Ovary (tissue), 9 donors: Measurements from ENCODE around the gene HARS2. TPM values are rescaled to one million over a fixed set of nuclear protein-coding genes. Genes with fewer than 3 reads are reported as not detected.
A peak's percentile ranks its signal among the peaks of the same experiment; 100 is the strongest.
"Not testable (repeated sequence)": the region's sequence is repeated elsewhere in the genome, so short reads cannot be mapped to it uniquely, and the experiment has no call there.

Experiments used
- DNase-seq, 5 donors: peaks; one replicate each; pipeline ENCODE4 v3.0.0-alpha.2; 2019 to 2020
- H3K27ac ChIP-seq, 2 donors: fragments of 200-600 bp; one replicate each; pipeline versions ENCODE4 v1.5.1 to v1.8.0; 2019 to 2022
- H3K27me3 ChIP-seq: fragments of 200-600 bp; one replicate; pipeline ENCODE4 v1.8.0; 2022
- H3K36me3 ChIP-seq: fragments of 200-600 bp; sonication (generic); one replicate; pipeline ENCODE4 v1.5.1; 2019
- H3K4me1 ChIP-seq: one replicate; pipeline ENCODE4 v1.8.1; 2013; ENCODE audit warnings: mild to moderate bottlenecking, moderate library complexity; ENCODE audit not compliant: insufficient read depth
- H3K4me3 ChIP-seq: fragments of 200-600 bp; sonication (generic); one replicate; pipeline ENCODE4 v1.5.1; 2017
- H3K9me3 ChIP-seq, 2 donors: fragments of 200-600 bp in 1 of 2; sonication (generic) in 1 of 2; one replicate each; pipeline versions ENCODE4 v1.5.1 to v1.8.1; 2013 to 2019; ENCODE audit warnings: mild to moderate bottlenecking in 1 of 2, moderate library complexity in 1 of 2
- EP300 ChIP-seq: sonication (generic); formaldehyde crosslinking; IDR thresholded peaks from one replicate; pipeline ENCODE4 v1.6.1; 2017; ENCODE audit warnings: antibody characterized with exemption
- POLR2A ChIP-seq: fragments of 450-650 bp; IDR thresholded peaks from one replicate; pipeline ENCODE4 v1.6.1; 2017; ENCODE audit warnings: antibody characterized with exemption, mild to moderate bottlenecking, moderate library complexity
- WGBS, 3 donors: extraction: QIAGEN DNeasy Blood & Tissue Kit in 1 of 3; methylation state at CpG; one replicate each; pipeline versions ENCODE4 v1.1.5 to v1.1.7; 2013 to 2017; 5-methylcytosine and 5-hydroxymethylcytosine counted together
- intact Hi-C, 4 donors: fragments of 100-400 bp; cut with DNase I; formaldehyde crosslinking; loops; one replicate each; pipeline versions ENCODE4 v1.11.0 to v1.15.1; 2022 to 2023
- polyA plus RNA-seq, 2 donors: library from polyadenylated mRNA; stranded (reverse); fragments of 200-250 nt in 1 of 2; fragments of 350-450 nt in 1 of 2; fragmentation: Illumina TruSeq in 1 of 2; extraction: RNeasy Lipid Tissue Mini Kit (QIAGEN cat#74804) in 1 of 2; gene quantifications; one replicate each; pipeline ENCODE4 v1.2.3, GENCODE V29; 2013 to 2014
- total RNA-seq, 7 donors: library from RNA; depleted of rRNA in 2 of 7; stranded (reverse); fragments of >200 nt in 2 of 7; fragmentation: NEBNext Ultra II Directional in 3 of 7; extraction: Animal tissue kit (Norgen Biotek cat#: 25700) in 3 of 7; gene quantifications; one replicate each; pipeline versions ENCODE4 v1.1.0 to v1.2.4, GENCODE V29; 2016 to 2023
- TF ChIP-seq, protein P1 (sequence below), 3 donors: fragments of 450-650 bp in 2 of 3; fragments of 200-600 bp in 1 of 3; IDR thresholded peaks; one replicate each; pipeline versions ENCODE4 v1.5.1 to v1.8.0; 2016 to 2022; ENCODE audit warnings: antibody characterized with exemption in 3 of 3, mild to moderate bottlenecking in 1 of 3
- donor health status: DM: no; HTN: no; CAD: no; lungs with moderate emphysema.
- donor health status: DM: no; HTN: no; CAD: no.
- donor health status: Bipolar disorder and iron deficiency.
- donor health status: DM: yes; HTN: yes; CAD: no.
- donor health status: DM: no; HTN: no; CAD: no.
- donor health status: DM: yes; HTN: yes; CAD: no.

Gene HARS2
- total and polyA plus RNA-seq, 9 donors: 15.2 to 27.5 (median 21.6) TPM

DNA sequence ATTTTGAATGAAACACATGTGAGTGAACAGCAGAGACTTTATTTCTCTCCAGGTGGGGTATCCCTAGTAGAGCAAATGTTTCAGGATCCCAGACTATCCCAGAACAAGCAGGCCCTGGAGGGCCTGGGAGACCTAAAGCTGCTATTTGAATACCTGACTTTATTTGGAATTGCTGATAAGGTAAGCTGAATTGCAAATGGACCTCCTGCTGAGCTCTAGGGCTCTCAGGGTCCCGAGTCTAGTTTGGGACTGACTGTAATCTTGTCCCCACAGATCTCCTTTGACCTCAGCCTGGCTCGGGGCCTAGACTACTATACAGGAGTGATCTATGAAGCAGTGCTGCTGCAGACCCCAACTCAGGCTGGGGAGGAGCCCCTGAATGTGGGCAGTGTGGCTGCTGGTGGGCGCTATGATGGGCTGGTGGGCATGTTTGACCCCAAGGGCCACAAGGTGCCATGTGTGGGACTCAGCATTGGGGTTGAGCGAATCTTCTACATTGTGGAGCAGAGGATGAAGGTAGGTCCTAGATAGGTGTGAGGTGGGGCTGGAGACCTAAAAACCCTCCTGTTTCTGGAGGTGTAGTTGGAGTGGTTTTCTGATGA lies 5.7 kb downstream of the HARS2 start:
- intact Hi-C loops: no loop called here
- H3K36me3 ChIP-seq: no peaks in the 10 kb centered on the region
- TF ChIP-seq EP300: no peak
- TF ChIP-seq POLR2A: no peak
- TF ChIP-seq, protein P1, sequence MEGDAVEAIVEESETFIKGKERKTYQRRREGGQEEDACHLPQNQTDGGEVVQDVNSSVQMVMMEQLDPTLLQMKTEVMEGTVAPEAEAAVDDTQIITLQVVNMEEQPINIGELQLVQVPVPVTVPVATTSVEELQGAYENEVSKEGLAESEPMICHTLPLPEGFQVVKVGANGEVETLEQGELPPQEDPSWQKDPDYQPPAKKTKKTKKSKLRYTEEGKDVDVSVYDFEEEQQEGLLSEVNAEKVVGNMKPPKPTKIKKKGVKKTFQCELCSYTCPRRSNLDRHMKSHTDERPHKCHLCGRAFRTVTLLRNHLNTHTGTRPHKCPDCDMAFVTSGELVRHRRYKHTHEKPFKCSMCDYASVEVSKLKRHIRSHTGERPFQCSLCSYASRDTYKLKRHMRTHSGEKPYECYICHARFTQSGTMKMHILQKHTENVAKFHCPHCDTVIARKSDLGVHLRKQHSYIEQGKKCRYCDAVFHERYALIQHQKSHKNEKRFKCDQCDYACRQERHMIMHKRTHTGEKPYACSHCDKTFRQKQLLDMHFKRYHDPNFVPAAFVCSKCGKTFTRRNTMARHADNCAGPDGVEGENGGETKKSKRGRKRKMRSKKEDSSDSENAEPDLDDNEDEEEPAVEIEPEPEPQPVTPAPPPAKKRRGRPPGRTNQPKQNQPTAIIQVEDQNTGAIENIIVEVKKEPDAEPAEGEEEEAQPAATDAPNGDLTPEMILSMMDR (IDR thresholded peaks at IDR 0.05): no peak

DNA sequence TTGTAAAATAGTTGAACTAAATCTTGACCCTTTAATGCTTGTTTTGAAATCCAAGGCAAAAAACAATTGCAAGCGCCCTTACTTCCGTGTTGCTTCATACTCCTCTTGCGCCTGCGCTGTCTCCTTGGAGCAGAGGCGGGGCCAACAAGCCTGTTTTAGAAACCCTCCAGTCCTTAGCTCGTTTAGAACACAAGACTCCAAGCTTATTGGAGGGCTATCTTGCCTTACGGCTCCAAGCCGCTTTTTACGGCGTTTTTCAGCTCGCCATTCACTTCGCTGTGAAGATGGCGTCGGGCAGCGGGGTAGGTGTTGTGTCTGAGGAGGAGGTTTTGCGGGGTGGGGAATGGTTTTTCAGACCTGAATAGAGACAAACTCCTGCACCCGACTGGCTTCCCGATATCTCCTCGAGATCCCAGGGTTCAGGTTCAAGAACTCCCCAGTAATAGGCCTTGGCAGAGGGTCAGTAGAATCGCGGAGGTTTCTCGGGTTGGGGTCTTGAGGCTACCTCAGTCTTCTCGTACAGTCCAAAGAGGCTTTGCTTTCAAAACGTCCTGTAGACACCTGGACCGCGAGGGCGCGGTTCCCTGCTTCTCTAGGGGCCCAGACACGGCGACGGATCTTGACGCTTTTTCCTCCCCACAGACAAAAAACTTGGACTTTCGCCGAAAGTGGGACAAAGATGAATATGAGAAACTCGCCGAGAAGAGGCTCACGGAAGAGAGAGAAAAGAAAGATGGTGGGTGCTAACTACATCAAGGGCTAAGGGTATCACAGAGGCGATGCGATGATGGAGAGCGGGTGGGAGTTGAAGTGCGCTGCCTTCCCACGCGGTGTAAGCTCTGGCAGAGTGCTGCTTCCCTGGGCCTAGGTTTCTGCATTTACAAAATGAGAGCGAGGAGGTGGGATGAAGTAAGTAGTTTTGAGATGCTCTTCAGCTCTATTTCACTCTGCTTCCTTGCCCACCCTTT lies 9.2 kb downstream of the HARS2 start, which contains the start of gene ZMAT2:
Gene ZMAT2 (plus strand): TSS at position 271 of the 968 bp plus-strand sequence. CDS start 14 bp downstream, at position 285.
- Histone ChIP-seq H3K36me3 (no peaks in the 10 kb centered on the region), H3K27ac (peak within 1 kb of the TSS in 1 of 2 donors; percentile 9), H3K4me3 (peak within 1 kb of the TSS; percentile 60), H3K9me3 (no peaks in the 10 kb centered on the region), H3K4me1 (peaks cover 4% of the 10 kb centered on the region), H3K27me3 (no peaks in the 10 kb centered on the region)
- TF ChIP-seq EP300 (no peak), POLR2A (peak; percentile 73)
- WGBS, 3 donors: 0 to 1% (median 1%) methylated on average over 44 of the region's 44 CpGs
- DNase-seq: peak; percentile 91 to 95 (median 92)
- intact Hi-C loops: no loop called here

More for the DNA sequence above, 5.7 kb downstream of the HARS2 start:
- Histone ChIP-seq H3K9me3 (no peaks in the 10 kb centered on the region), H3K27me3 (no peaks in the 10 kb centered on the region), H3K4me3 (no peak overlapping the region), H3K4me1 (peaks cover 8% of the 10 kb centered on the region), H3K27ac (no peak overlapping the region)
- no peak for DNase-seq
- 80 to 97% (median 88%) methylated on average over 4 of the region's 4 CpGs for WGBS, 3 donors

DNA sequence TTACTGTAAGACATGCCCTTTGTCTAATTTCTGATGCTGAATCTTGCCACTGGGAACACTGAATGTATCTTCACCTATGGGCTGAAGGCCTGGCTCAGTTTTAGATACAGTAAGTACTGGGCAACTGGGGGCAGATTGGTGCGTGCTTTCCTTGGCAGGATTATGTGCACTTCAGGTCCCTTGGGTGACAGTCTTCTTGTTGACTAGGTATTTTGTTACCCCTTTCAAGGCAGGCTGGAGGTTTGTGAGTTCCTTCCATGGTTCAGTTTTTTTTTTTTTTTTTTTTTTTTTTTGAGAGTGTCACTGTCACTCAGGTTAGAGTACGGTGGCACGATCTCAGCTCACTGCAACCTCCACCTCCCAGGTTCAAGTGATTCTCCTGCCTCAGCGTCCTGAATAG lies 16.6 kb downstream of the HARS2 start:
- Histone ChIP-seq H3K27ac (no peak overlapping the region), H3K4me3 (no peak overlapping the region), H3K9me3 (no peaks in the 10 kb centered on the region), H3K4me1 (no peaks in the 10 kb centered on the region), H3K27me3 (no peaks in the 10 kb centered on the region), H3K36me3 (no peaks in the 10 kb centered on the region)
- TF ChIP-seq, protein P1 (IDR thresholded peaks at IDR 0.05): no peak
- no peak for TF ChIP-seq POLR2A
- TF ChIP-seq EP300: no peak
- 80 to 81% (median 81%) methylated on average over 4 of the region's 4 CpGs for WGBS, 3 donors
- no peak for DNase-seq
- intact Hi-C loops: no loop called here

DNA sequence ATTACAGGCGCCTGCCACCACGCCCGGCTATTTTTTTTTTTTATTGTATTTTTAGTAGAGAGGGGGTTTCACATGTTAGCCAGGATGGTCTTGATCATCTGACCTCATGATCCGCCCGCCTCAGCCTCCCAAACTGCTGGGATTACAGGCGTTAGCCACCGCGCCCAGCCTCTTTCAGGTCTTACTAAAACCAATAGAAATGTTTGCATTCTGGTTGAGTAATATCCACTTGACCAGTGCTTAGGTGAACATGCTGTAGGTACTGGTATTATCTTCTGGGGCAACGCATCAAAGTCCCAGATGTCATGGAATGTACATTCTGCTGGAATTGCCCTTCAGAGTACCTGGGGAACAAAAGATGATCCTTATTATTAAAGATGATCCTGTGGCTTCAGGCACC lies 17.5 kb downstream of the HARS2 start:
- H3K4me3 ChIP-seq, H3K27ac ChIP-seq, DNase-seq, H3K9me3 ChIP-seq, H3K36me3 ChIP-seq, intact Hi-C loops, H3K4me1 ChIP-seq, H3K27me3 ChIP-seq: not testable (repeated sequence)
- 89 to 92% (median 90%) methylated on average over 9 of the region's 9 CpGs for WGBS, 3 donors

- H3K36me3 ChIP-seq: no peaks in the 10 kb centered on the region
- peak; percentile 78 to 92 (median 81) for DNase-seq
- H3K9me3 ChIP-seq: no peaks in the 10 kb centered on the region
- H3K4me1 ChIP-seq: no peaks in the 10 kb centered on the region
- H3K27me3 ChIP-seq: no peaks in the 10 kb centered on the region
- TF ChIP-seq, protein P1 (IDR thresholded peaks at IDR 0.05): no peak
- TF ChIP-seq POLR2A: peak; percentile 76
- TF ChIP-seq EP300: no peak
- peak overlapping the region; percentile 46 for H3K4me3 ChIP-seq
- WGBS, 3 donors: 0% methylated on average over 27 of the region's 27 CpGs
- peak overlapping the region; percentile 93 to 95 for H3K27ac ChIP-seq
- intact Hi-C loops: loop anchor here in 1 of 4 donors (10.0 kb wide), 1 partner anchor 346 kb away; the partner anchor contains the start of gene SLC4A9
Measured at GRCh38 chr5:140710899-140711552, 19.8 kb downstream of the HARS2 start.
